NCI-H460 (cell line): ENCODE results near the gene NRG4. TPM values are rescaled to one million over a fixed set of nuclear protein-coding genes. Genes with fewer than 3 reads are reported as not detected.
"Not testable (repeated sequence)": the region's sequence is repeated elsewhere in the genome, so short reads cannot be mapped to it uniquely, and the experiment has no call there.

Source experiments
- DNase-seq: peaks from one replicate; pipeline ENCODE4 v3.0.0-alpha.2; 2016; ENCODE audit warnings: low read depth; ENCODE audit errors: extremely low read depth
- polyA plus RNA-seq: library from polyadenylated mRNA; depleted of rRNA; stranded (reverse); fragments of >200 nt; gene quantifications from 2 replicates; pipeline ENCODE4 v1.2.3, GENCODE V29; 2014; cell fraction: nucleus; rRNA removed
- total RNA-seq: library from RNA; depleted of rRNA; stranded (reverse); fragments of >200 nt; shearing (Covaris generic); gene quantifications from 2 replicates; pipeline ENCODE4 v1.2.3, GENCODE V29; 2014; rRNA removed

Gene NRG4, protein sequence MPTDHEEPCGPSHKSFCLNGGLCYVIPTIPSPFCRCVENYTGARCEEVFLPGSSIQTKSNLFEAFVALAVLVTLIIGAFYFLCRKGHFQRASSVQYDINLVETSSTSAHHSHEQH
- total RNA-seq = 18.5 and 19.5 TPM in 2 replicates
- 5.4 and 15.9 TPM in 2 replicates for polyA plus RNA-seq

DNA sequence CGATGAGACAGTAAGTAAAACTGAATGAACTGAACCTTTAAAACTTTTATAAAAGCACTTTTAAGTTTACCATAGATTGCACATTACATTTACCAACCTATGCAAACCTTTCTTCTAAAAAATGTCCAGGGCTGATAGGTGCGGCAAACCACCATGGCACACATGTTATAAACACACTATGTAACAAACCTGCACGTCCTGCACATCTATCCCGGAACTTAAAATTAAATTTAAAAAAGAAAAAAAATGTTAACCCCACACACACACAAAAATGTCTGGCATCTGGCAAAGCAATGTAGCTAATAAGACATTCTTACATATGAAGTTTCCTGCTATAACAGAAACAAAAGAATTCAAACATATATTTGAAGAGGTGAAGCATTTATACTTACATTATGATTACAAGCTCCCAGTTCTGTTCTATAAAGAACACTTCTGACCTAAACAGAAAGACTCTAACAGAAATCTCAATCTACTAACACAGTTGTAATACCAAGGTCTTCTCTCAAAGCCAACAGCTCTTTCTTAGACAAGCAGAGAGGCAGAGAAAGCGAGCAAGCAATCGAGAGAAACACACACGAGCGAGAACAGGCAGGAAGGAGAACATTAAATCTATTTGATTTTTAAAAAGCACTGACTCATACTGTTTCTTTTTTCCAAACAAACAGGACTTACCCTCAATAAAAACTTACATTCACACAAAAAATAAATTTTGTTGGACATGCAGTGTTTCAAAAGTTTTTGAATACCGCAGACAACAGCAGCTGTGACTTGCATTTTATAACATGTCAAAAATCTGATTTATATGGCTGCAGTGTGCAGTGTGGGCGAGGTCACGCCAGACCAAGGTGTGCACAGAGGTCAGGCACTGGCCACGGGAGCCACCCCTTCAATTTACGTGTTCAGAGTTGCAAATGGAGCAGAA, at the start of gene NRG4:
NRG4 (minus strand) TSS at position 798 of the 925 bp plus-strand sequence. CDS start 1,194 bp downstream, outside the sequence.
- peak; percentile 47 for DNase-seq

GRCh38 chr15:76061700-76062099, 49.5 kb upstream of the NRG4 start:
- DNase-seq = no peak

- no peak for DNase-seq
These were observed 48.1 kb upstream of the NRG4 start for GRCh38 chr15:76060118-76060989.

DNA sequence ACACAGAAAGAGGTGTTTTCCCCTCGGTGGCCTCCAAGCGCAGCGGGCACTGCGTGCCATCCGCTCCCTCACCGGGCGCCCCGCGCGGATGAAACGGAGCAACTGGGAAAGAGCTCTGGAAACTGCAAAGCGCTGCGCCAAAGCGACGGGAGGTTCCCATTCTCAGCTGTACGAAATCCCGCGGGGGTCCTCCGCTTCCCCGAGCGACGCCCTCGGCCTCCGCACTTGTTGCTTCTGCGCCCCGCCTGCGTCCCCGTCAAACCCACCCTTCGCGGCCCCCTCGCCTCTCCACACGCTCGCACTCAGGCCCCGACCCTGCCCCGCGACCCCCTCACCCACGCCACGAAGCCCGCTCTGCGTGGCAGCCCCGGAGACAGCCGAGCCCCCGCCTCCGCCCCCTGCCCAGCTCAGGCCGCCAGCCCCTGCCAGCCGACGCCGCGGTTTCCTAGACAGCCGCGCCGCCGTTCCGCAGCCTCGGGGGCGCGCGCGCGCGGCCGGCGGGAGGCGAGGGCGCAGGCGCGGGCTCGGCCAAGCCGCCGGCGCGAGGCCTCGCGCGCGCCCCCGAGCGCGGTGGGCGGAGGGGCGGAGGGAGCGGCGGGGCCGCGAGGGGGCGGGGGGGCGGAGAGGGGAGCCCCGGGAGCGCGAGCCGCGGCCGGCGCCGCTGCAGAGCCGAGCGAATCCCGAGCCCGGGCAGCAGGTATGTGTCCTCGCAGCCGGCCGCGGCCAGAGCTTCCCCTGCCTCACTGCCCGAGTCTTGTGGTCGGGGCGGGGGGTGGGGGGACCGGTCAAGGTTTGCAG, 47.3 kb upstream of the NRG4 start, which contains the start of gene TMEM266:
TMEM266 (plus strand) TSS at position 666 of the 798 bp plus-strand sequence. CDS start 74,279 bp downstream, outside the sequence.
- peak; percentile 30 for DNase-seq

DNA sequence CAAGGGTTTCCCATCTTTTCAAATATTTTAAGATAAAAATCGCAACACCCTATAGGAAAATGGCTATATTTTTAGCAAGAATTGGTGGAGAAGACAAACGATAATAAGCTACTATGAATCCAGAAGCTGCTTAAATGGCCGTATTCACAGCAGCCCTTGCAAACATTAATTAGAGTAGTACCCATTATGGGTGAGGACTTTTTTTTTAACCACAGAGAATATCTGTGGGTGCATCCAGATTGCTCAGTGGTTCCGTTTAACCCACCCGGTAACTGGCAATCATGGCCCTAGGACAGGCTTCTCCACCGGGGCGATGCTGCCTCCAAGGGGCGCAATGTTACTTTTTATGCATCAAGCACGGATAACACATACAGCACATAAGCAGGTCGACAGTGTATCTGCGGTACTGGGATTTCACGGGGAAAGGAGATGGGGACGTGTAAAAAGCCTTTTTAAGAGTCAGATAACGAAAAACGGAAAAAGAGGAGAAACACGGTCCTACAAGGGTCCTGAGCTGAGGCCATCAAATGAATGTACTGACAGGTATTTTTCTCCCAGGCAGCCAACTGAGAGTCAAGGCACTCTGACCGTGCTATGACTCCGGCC, 46.6 kb upstream of the NRG4 start:
- no peak for DNase-seq

- DNase-seq = peak; percentile 22
These were observed 45.2 kb upstream of the NRG4 start for GRCh38 chr15:76057332-76058000.

DNA sequence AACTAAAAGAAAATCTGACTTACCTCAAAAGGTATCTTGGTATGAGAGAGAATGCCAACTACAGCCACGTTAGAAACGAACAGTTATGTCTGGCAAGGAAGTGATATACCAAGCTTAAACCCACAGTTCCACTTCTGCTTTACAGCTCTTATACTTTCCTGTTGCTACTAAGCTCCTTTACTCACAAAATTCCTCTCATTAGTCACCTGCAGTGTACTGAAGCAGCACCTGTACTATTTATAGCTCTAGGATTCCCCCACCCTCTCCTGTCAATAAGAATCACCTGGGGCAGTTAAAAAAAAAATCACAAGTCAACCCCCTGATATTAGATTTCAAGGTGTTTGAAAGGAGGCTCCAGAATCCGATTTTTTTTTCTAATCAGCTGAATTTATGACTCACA, 44.7 kb upstream of the NRG4 start:
- no peak for DNase-seq

GRCh38 chr15:76054201-76054600, 42.0 kb upstream of the NRG4 start:
- not testable (repeated sequence) for DNase-seq

- DNase-seq = no peak
These were observed 26.3 kb upstream of the NRG4 start for GRCh38 chr15:76038512-76038911.

DNA sequence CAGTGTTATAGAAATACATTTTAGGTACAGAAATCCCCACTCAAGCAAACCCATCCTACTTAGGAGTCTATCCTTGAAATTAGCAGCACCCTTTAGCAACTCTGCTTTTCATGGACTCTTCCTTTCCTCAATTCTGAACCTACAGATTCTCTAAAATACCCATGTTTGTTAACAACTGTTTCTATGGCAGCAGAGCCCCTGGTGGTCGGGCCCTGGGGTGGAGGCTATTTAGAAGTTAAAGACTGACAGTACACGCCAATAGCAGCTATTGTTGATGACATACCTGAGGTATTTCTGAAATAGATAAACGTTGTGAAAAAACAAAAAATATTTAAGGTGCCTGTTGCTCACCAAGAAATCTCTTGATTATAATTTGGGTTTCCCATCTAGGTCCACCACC, 23.4 kb upstream of the NRG4 start:
- no peak for DNase-seq

- no peak for DNase-seq
These were observed 21.9 kb upstream of the NRG4 start for GRCh38 chr15:76034111-76034510.

DNA sequence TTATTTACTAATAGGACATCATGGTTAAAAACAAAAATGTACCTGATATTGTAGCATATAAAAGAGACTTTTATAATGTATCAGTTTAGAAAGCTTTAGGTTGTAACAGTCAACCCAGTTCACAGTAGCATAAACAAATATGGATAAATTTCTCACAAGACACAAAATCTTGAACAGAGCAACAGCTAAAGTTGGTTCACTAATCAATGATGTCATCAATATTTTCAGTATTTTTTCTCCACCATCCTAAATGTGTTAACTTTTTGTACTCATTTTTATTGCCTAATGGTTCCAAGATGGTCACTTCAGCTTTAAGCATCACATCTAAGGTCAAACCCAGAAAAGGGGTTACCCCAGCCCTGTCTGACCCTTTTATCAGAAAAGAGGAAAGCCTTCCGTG, 21.2 kb upstream of the NRG4 start:
- DNase-seq = no peak

DNA sequence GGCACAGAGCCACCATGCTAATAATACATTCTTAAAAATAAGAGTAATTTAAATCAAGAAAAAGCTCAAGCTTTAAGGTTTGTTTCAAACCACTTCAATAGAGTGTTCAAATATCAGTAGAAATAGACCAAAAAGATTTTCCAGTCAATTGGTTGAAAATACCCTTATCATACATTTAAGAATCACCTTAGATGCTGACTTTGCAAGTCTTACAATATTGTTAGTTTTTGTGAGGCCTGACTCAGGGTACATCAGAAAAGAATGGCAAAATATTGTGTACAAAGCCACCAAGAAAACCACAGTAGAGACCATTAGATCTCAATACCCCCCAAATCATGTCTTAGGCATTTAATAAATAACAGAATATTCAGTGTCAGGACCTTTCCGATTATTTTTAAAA, 19.8 kb upstream of the NRG4 start:
- DNase-seq = no peak

- no peak for DNase-seq
These were observed 12.0 kb upstream of the NRG4 start for GRCh38 chr15:76024021-76024768.

DNA sequence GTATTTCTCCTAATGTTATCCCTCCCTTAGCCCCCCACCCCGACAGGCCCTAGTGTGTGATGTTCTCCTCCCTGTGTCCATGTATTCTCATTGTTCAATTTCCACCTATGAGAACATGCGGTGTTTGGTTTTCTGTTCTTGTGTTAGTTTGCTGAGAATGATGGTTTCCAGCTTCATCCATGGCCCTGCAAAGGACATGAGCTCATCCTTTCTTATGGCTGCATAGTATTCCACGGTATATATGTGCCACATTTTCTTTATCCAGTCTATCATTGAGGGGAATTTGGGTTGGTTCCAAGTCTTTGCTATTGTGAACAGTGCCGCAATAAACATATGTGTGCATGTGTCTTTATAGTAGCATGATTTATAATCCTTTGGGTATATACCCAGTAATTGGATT, 1.2 kb upstream of the NRG4 start:
- DNase-seq = not testable (repeated sequence)

DNA sequence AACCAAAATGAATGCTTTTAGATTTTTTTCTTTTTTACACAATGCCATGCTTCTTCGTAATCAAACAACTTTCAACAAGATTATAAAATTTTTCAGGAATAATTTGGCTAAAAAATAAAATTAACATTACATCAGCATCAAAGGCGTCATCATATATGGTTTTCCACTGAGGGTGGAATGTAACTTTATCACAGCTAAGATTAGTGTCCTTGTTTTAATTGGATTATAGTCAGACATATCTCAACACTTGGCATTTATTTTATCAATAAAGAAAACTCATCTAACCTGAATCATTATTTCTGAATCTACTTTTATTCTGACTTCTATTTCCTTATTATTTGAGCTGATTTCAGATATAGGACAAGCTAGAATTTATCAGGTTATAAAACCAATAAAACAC, 1.6 kb downstream of the NRG4 start:
- DNase-seq = no peak

DNA sequence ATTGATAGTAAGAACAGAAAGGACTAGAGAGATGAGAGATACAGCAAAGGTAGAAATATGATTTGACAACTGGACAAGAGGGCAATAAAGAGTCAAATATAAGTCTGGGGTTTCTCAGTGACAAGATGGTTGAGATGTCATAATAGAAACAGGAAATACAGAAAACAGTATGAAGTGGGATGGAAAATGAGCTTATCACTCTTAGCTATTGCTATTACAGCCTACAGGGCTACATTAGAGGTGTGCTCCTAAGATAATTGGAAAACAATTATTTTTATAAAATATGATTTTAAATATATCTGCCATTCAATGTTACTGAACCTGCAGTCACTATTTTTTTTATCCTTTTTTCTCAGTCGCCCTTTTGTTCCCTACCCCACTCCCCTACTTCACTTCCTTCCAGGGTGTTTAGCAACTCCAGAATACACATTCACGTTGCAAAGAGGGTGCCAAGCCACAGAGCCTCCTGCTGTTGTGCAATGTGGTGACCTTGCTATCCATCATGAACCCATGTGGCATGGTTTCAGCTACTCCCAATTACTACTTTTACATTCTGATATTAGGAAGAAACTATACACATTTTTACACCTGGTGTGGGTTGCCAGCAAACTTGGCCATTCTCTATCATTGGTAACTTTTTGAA, 6.0 kb downstream of the NRG4 start:
- DNase-seq = no peak

DNA sequence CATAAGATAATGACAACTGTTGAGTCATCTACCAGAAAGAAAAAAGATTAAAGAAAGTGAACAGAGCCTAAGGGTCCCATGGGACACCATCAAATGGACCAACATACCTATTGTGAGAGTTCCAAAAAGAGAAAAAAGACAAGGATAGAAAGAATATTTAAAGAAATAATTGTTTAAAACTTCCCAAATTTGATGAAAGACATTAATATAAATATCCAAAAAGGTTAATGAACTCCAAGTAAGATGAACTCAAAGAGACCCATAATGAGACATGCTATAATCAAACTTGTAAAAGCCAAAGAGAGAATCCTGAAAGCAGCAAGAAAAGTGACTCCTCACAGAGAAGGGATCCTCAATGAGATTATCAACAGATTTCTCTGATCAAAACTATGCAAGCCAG, 8.9 kb downstream of the NRG4 start:
- DNase-seq = no peak
